NCI-H146 treated with DMSO at 0.1 percent for 48 hours (cell line): ENCODE data around the gene ADCY6.

Experiments
- DNase-seq: peaks from one replicate; lab custom pipeline; 2025; ENCODE audit not compliant: unreplicated experiment; lab: John Stamatoyannopoulos, UW

Gene ADCY6

GRCh38 chr12:48816143-48816854 lies 27.4 kb upstream of the ADCY6 start:
- DNase-seq, result no peak

DNA sequence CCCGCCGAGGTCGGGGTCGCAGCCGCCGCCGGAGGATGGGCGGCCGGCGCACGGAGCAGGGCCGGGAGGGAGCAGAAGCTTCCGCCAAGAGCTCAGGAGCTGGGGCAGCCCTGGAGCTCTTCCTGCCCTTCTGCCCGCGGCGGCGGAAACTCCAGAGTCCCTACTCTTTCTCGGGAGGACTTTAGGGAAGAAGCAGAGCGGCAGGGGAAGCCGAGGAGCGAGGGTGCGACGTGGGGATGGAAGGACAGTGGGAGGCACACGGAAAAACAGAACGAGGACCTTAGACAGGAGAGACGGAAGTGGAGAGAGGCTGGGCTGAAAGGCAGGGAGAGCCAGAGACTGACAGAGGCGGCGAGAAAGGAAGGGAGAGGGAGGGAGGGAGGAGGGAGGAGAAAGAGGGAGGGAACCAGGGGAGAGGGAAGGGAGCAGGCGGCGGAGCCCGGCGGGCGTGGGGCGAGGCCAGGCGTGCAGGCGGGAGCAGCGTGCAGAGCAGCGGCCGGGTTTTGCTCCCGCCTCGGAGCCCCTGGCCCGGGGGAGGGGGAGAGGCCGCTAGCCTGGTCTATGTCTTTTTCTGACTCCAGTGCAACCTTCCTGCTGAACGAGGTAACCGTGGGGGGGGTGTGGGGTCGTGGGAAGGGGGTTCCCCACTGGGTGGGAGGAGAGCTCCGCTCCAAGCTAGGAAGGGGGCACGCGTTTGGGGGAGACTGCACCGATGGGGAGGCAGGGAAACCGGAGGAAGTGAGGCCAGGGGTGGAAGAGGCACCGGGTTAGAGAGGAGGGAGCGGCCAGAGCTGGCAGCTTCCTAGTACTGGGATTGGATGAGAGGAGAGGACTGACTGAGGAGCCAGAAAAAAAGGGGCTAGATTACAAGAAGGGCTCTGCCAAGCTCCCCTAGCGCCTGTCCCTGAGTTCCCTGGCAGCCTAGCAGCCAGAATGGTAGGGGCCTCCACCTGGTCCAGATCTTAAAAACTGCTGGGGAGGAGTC lies 26.5 kb upstream of the ADCY6 start:
- DNase-seq, result peak; percentile 81

GRCh38 chr12:48814262-48815125 lies 25.6 kb upstream of the ADCY6 start:
- peak; percentile 57 for DNase-seq

DNA sequence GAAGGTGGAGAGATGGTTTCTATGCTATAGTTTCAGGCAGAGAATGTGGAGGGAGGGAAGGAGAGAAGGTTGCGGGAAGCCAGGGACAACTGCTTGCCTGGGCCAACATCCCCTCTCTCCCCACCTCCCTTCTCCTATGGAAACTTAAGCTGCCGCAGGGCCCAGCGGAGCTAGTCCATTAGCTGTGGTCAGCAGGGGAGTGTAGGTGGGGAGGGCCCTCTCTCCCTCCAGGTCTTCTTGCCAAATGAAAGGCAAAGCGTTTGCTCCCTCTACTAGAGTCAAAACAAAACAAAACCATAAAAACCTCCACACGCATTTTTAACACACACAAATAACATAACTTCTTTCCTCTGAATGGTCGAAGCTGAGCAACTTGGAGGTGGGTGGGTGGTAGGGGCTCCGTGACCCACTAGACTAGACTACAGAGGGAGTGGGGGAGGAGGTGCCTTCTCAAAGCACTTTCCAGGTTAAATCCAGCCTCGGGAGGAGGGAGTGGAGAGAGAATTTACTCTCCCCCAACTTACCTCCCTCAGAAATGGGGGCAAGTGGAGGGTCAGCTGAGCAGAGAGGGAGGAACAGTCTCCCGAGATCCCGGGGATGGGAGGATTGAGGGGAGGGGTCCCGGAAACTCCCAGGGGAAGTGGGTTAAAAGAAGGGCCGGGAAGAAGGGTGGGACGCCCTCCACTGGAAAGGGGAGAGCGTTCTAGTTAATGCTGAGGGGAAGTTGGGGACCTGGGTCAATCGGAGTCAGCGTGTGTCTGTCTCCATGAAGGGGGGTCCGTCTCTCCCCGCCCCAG lies 24.8 kb upstream of the ADCY6 start:
- DNase-seq, result no peak

GRCh38 chr12:48812389-48812788 lies 23.5 kb upstream of the ADCY6 start:
- DNase-seq, result no peak

DNA sequence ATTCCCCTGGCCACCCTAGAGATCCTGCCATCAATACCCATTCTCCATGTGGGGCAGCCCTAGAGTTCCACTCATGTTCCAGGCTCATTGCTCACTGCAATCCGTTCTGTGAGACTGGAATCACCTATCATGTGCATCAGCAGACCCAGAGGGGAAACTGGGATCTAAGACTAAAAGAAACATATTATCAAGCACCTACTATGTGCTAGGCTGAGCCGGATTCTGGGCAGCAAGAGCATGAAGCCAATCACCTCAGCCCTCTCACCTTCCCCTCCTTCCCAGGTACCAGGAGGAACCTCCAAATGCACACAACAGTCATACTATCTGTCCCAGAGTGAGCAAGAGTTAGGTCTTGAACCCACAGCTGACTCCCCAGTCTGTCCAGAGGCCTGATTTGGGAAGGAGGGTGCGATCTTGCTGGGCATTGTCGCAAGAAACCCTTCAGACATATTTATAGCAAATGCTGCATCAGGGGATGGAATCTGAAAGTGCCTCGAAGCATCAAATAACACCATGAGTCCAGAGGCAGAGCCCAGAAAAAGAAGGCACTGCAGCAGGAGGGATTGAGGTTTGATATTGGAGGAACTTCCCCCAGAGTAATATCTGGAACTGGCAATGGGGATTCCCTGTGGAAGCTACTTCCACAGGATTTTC lies 22.7 kb upstream of the ADCY6 start:
- DNase-seq, result no peak

DNA sequence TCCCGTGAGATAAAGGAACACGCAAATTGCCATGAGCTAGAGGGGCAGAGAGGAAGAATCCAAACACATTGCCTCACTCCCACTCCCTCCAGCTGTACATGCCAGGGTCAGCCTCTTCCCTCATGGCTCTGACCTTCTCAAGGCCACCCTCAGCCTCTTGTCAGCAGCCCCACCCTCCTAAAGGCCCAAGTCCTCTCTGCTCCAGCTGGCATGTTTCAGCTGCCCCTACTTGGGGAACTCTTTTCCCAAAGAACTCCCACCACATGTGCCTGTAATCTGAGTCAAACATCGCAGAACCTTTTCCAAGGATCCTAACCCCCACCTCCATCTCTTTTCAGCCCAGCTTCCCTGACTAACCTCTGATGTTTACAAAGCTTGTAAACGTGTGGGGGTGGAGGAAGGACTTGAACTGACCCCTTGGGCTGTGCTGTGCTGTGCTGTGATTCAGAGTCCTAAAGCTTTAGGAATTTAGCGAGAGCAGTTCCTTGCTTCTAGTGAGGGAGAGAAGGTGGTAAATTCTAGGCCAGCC lies 22.1 kb upstream of the ADCY6 start:
- DNase-seq, result no peak

DNA sequence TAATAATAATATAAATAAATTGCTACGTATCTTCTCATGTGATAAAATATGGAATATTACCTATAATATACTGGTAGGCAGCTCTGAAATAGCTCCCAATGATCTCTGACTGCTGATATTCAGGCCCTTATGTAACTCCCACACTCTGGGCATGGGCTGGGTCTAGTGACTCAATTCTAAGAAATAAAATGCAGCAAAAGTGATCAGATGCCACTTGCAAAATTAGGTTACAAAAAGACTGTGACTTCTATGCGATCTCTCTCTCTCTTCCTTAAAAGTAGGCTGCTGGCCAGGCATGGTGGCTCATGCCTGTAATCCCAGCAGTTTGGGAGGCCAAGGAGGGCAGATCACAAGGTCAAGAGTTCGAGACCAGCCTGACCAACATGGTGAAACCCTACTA lies 19.1 kb upstream of the ADCY6 start:
- no peak for DNase-seq

GRCh38 chr12:48803675-48804074 lies 14.8 kb upstream of the ADCY6 start:
- no peak for DNase-seq

DNA sequence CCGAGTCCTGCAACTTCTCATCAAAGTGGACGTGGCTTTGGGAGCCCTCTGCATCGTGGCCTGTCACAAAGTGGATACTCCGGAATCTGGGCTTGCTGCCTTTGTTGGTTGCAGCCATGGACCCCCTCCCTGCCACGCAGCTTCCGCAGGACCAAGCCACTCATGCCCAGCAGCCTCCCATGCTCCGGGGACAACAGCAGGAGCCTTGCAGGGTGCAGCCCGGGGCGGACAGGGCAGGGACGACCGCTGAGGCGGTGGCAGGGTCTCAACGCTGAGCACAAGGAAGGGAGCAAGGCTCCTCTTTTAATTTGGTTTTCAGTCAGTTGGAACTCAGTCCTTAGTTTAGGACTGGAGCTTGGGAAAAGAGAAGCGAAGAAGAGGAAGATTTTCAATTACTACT lies 12.1 kb upstream of the ADCY6 start:
- DNase-seq, result no peak

GRCh38 chr12:48800457-48800856 lies 11.6 kb upstream of the ADCY6 start:
- DNase-seq, result no peak

DNA sequence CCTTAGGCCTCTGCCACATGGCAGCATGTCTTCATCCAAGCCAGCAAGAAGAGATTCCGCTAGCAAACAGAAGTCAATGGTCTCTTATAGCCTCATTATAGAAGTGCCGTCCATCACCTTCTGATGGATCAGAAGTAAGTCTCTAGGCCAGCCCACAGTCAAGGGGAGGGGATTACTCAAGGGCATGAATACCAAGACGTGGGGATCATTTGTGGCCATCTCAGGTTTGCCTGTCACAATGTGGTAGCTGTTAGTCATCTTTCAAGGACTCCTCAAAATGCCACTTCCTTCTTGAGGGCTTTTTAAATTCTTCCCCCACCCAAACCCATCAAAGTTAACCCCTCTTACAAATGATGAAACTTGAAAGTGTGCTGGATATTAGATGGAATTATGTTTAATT lies 8.1 kb upstream of the ADCY6 start:
- no peak for DNase-seq

DNA sequence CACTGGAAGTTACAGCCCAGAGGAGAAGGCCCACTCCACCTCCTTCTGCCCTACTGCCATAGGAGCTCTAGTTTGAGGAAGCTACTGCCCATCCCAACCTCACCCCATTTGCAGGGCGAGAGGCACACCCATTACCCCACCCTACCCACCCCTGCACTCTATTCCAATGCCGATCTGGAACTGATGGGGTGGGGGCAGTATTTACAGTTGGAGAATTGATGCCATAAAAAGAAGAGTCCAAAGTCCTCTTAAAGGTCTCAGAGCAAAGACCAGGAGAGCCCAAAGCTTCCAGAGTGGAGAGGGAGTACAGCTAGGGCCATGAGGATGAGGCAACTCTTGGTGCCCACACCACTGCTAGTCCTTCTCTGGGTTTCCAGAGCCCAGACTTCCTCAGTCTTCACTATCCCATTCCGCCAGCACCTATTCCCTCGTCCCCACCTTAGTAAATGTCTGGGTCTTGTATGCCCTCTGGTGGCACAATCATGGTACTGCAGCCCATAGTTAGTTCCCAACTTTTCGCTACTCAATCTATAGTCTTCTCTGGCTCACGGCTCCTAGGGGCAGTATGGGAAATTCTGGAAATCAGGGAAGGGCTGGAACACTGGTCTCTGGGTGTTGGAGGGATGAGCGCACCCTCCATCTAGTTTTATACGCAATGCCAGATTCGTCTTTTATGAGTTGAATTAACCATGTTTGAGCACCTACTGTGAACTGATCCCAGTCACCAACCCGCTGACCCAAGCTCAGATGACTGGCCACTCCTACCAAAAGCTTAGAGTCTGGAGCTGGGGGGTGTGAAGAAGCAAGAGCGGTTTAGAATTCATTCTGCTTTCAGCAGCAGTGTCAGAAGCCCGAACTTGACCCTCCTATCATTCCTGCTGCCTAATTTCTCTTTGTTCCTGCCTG lies 6.9 kb upstream of the ADCY6 start:
- peak; percentile 70 for DNase-seq

GRCh38 chr12:48794870-48795269 lies 6.0 kb upstream of the ADCY6 start:
- DNase-seq, result no peak

DNA sequence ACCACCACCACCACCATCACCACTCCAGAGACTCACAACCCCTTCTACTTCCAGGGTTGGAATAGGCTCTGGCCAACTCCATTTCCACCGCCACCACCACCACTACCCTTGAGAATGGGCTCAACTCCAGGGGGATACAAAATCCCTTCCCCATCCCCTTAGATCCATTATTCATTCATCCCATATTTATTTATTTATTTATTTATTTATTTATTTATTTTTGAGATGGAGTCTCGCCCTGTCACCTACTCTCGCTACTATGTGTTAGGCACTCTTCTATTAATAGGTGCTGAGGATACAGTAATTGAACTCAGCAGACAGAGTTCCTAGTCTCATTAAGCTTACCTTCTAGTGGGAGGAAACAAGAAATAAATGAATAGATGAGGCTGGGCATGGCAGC lies 4.8 kb upstream of the ADCY6 start:
- no peak for DNase-seq

GRCh38 chr12:48789858-48790326 lies 1.0 kb upstream of the ADCY6 start:
- DNase-seq, result no peak

GRCh38 chr12:48788524-48788853 lies 400 bp downstream of the ADCY6 start:
- DNase-seq, result no peak

- no peak for DNase-seq
These were observed 932 bp downstream of the ADCY6 start for GRCh38 chr12:48787791-48788523.
